Sigmoid colon (tissue), 4 donors: ENCODE measurements around the gene TMEM74B.

ENCODE experiments used
- CTCF ChIP-seq, 4 experiments: fragments of 450-650 bp in 3 of 4; fragments of 200-600 bp in 1 of 4; IDR thresholded peaks; one replicate each; pipeline ENCODE4 v1.5.1; 2016 to 2019; ENCODE audit warnings: antibody characterized with exemption in 4 of 4, mild to moderate bottlenecking in 3 of 4, moderate library complexity in 2 of 4
- EP300 ChIP-seq, 4 donors: sonication (generic); formaldehyde crosslinking; IDR thresholded peaks; one replicate each; pipeline ENCODE4 v1.6.1; 2017; ENCODE audit warnings: antibody characterized with exemption in 4 of 4
- POLR2A ChIP-seq, 2 donors: fragments of 450-650 bp; IDR thresholded peaks; one replicate each; pipeline ENCODE4 v1.6.1; 2016; ENCODE audit warnings: antibody characterized with exemption in 2 of 2, mild to moderate bottlenecking in 2 of 2, moderate library complexity in 2 of 2
- POLR2AphosphoS5 ChIP-seq, 4 donors: sonication (generic); formaldehyde crosslinking; IDR thresholded peaks; one replicate each; pipeline ENCODE4 v1.6.1; 2017; ENCODE audit warnings: antibody characterized with exemption in 4 of 4

GRCh38 chr20:1195226-1195625 lies 10.4 kb upstream of the TMEM74B start:
- TF ChIP-seq CTCF (IDR thresholded peaks at IDR 0.05) (no peak), POLR2A (IDR thresholded peaks at IDR 0.05) (no peak), EP300 (IDR thresholded peaks at IDR 0.05) (no peak), POLR2AphosphoS5 (IDR thresholded peaks at IDR 0.05) (no peak)
